ENCODE data around the gene KSR2. TPM values are rescaled to one million over a fixed set of nuclear protein-coding genes. Genes with fewer than 3 reads are reported as not detected.
A peak's percentile ranks its signal among the peaks of the same experiment; 100 is the strongest.

The KSR2 gene
- total and polyA plus RNA-seq, 2 donors from 2014 or later: 0.34 to 2.9 TPM

- H3K9ac ChIP-seq (ENCODE audit: low read length in 3 of 3): no peak overlapping the region
- no peak for DNase-seq
- no peak for TF ChIP-seq CTCF (IDR thresholded peaks at IDR 0.05; ENCODE audit: borderline replicate concordance, extremely low read depth, insufficient read depth)
These were observed 454.8 kb downstream of the KSR2 start for GRCh38 chr12:117514016-117514415.

GRCh38 chr12:117513353-117513752, 455.4 kb downstream of the KSR2 start:
- intact Hi-C loops (cut with DNase I): no loop called here
- no peak for FAIRE-seq
- H3K4me3 ChIP-seq (ENCODE audit: low read length in 3 of 3): no peak overlapping the region
- no peak for DNase-seq
- H3K27me3 ChIP-seq (ENCODE audit: control insufficient read depth, insufficient read depth, low read length): no peaks in the 10 kb centered on the region
- no peak for TF ChIP-seq CTCF (IDR thresholded peaks at IDR 0.05; ENCODE audit: borderline replicate concordance, extremely low read depth, insufficient read depth)
- H3K36me3 ChIP-seq (ENCODE audit: control insufficient read depth in 2 of 3, insufficient read depth in 3 of 3, low read length in 3 of 3): no peaks in the 10 kb centered on the region
- H3K9me3 ChIP-seq (ENCODE audit: control insufficient read depth in 2 of 3, insufficient read depth in 1 of 3, low read length in 3 of 3): no peaks in the 10 kb centered on the region
- no peaks in the 10 kb centered on the region for H3K4me1 ChIP-seq (ENCODE audit: control insufficient read depth in 2 of 3, insufficient read depth in 2 of 3, low read depth in 1 of 3, low read length in 3 of 3)
- no peak overlapping the region for H3K9ac ChIP-seq (ENCODE audit: low read length in 3 of 3)
- no peak overlapping the region for H3K27ac ChIP-seq (ENCODE audit: low read depth in 2 of 2, low read length in 2 of 2)

More at GRCh38 chr12:117514016-117514415, 454.8 kb downstream of the KSR2 start:
- H3K27ac ChIP-seq (ENCODE audit: low read depth in 2 of 2, low read length in 2 of 2): no peak overlapping the region
- no peak for FAIRE-seq
- no peaks in the 10 kb centered on the region for H3K4me1 ChIP-seq (ENCODE audit: control insufficient read depth in 2 of 3, insufficient read depth in 2 of 3, low read depth in 1 of 3, low read length in 3 of 3)
- H3K36me3 ChIP-seq (ENCODE audit: control insufficient read depth in 2 of 3, insufficient read depth in 3 of 3, low read length in 3 of 3): no peaks in the 10 kb centered on the region
- H3K9me3 ChIP-seq (ENCODE audit: control insufficient read depth in 2 of 3, insufficient read depth in 1 of 3, low read length in 3 of 3): no peaks in the 10 kb centered on the region
- intact Hi-C loops (cut with DNase I): no loop called here
- H3K4me3 ChIP-seq (ENCODE audit: low read length in 3 of 3): no peak overlapping the region
- no peaks in the 10 kb centered on the region for H3K27me3 ChIP-seq (ENCODE audit: control insufficient read depth, insufficient read depth, low read length)

- TF ChIP-seq CTCF (IDR thresholded peaks at IDR 0.05; ENCODE audit: borderline replicate concordance, extremely low read depth, insufficient read depth): no peak
- peaks cover 0 to 2% (median 0%) of the 10 kb centered on the region in 3 donors for H3K4me1 ChIP-seq (ENCODE audit: control insufficient read depth in 2 of 3, insufficient read depth in 2 of 3, low read depth in 1 of 3, low read length in 3 of 3)
- H3K27ac ChIP-seq (ENCODE audit: low read depth in 2 of 2, low read length in 2 of 2): no peak overlapping the region
- H3K4me3 ChIP-seq (ENCODE audit: low read length in 3 of 3): no peak overlapping the region
- no peak overlapping the region for H3K9ac ChIP-seq (ENCODE audit: low read length in 3 of 3)
- DNase-seq (no peak), FAIRE-seq (no peak)
- no peaks in the 10 kb centered on the region for H3K9me3 ChIP-seq (ENCODE audit: control insufficient read depth in 2 of 3, insufficient read depth in 1 of 3, low read length in 3 of 3)
- H3K36me3 ChIP-seq (ENCODE audit: control insufficient read depth in 2 of 3, insufficient read depth in 3 of 3, low read length in 3 of 3): no peaks in the 10 kb centered on the region
- intact Hi-C loops (cut with DNase I): no loop called here
- H3K27me3 ChIP-seq (ENCODE audit: control insufficient read depth, insufficient read depth, low read length): no peaks in the 10 kb centered on the region
These were observed 460.3 kb downstream of the KSR2 start for GRCh38 chr12:117508468-117508867.

- Histone ChIP-seq H3K9ac (ENCODE audit: low read length in 3 of 3) (no peak overlapping the region), H3K4me1 (ENCODE audit: control insufficient read depth in 2 of 3, insufficient read depth in 2 of 3, low read depth in 1 of 3, low read length in 3 of 3) (peaks cover 0 to 2% (median 0%) of the 10 kb centered on the region in 3 donors), H3K9me3 (ENCODE audit: control insufficient read depth in 2 of 3, insufficient read depth in 1 of 3, low read length in 3 of 3) (no peaks in the 10 kb centered on the region), H3K27me3 (ENCODE audit: control insufficient read depth, insufficient read depth, low read length) (no peaks in the 10 kb centered on the region), H3K36me3 (ENCODE audit: control insufficient read depth in 2 of 3, insufficient read depth in 3 of 3, low read length in 3 of 3) (no peaks in the 10 kb centered on the region), H3K27ac (ENCODE audit: low read depth in 2 of 2, low read length in 2 of 2) (no peak overlapping the region), H3K4me3 (ENCODE audit: low read length in 3 of 3) (no peak overlapping the region)
- DNase-seq: peak in 3 of 5 donors; percentile 22 to 51 (median 43)
- intact Hi-C loops (cut with DNase I): no loop called here
- no peak for TF ChIP-seq CTCF (IDR thresholded peaks at IDR 0.05; ENCODE audit: borderline replicate concordance, extremely low read depth, insufficient read depth)
- no peak for FAIRE-seq
These were observed 461.2 kb downstream of the KSR2 start for GRCh38 chr12:117507548-117507947.
